ENCODE measurements around the gene C5orf52. TPM values are rescaled to one million over a fixed set of nuclear protein-coding genes. Genes with fewer than 3 reads are reported as not detected.
"Not testable (repeated sequence)": the region's sequence is repeated elsewhere in the genome, so short reads cannot be mapped to it uniquely, and the experiment has no call there.

C5orf52 gene
- total RNA-seq, 1 experiment from 2014 or later = not detected

GRCh38 chr5:157710431-157710830 lies 39.1 kb downstream of the C5orf52 start:
- in situ Hi-C loops (cut with HindIII; ENCODE audit: low pct_unique_long_range_greater_than_20kb, low sequenced_read_pairs) = no loop called here
- DNase-seq (ENCODE audit: low read depth, low spot score) = no peak

- no peak for DNase-seq (ENCODE audit: low read depth, low spot score)
- in situ Hi-C loops (cut with HindIII; ENCODE audit: low pct_unique_long_range_greater_than_20kb, low sequenced_read_pairs) = no loop called here
Observed at GRCh38 chr5:157710882-157711281, 39.5 kb downstream of the C5orf52 start.

- DNase-seq (ENCODE audit: low read depth, low spot score) = no peak
- in situ Hi-C loops (cut with HindIII; ENCODE audit: low pct_unique_long_range_greater_than_20kb, low sequenced_read_pairs) = no loop called here
Observed at GRCh38 chr5:157713830-157714595, 42.7 kb downstream of the C5orf52 start.

GRCh38 chr5:157714596-157714864 lies 43.2 kb downstream of the C5orf52 start:
- in situ Hi-C loops (cut with HindIII; ENCODE audit: low pct_unique_long_range_greater_than_20kb, low sequenced_read_pairs) = no loop called here
- DNase-seq (ENCODE audit: low read depth, low spot score) = no peak

GRCh38 chr5:157718519-157718918 lies 47.2 kb downstream of the C5orf52 start:
- in situ Hi-C loops (cut with HindIII; ENCODE audit: low pct_unique_long_range_greater_than_20kb, low sequenced_read_pairs) = no loop called here
- DNase-seq (ENCODE audit: low read depth, low spot score) = peak; percentile 67

GRCh38 chr5:157719245-157719644 lies 47.9 kb downstream of the C5orf52 start:
- DNase-seq (ENCODE audit: low read depth, low spot score) = no peak
- in situ Hi-C loops (cut with HindIII; ENCODE audit: low pct_unique_long_range_greater_than_20kb, low sequenced_read_pairs) = no loop called here

GRCh38 chr5:157721159-157721558 lies 49.8 kb downstream of the C5orf52 start:
- DNase-seq (ENCODE audit: low read depth, low spot score) = no peak
- in situ Hi-C loops (cut with HindIII; ENCODE audit: low pct_unique_long_range_greater_than_20kb, low sequenced_read_pairs) = no loop called here

- in situ Hi-C loops (cut with HindIII; ENCODE audit: low pct_unique_long_range_greater_than_20kb, low sequenced_read_pairs); DNase-seq (ENCODE audit: low read depth, low spot score): not testable (repeated sequence)
Observed at GRCh38 chr5:157722895-157723294, 51.6 kb downstream of the C5orf52 start.

- in situ Hi-C loops (cut with HindIII; ENCODE audit: low pct_unique_long_range_greater_than_20kb, low sequenced_read_pairs); DNase-seq (ENCODE audit: low read depth, low spot score): not testable (repeated sequence)
Observed at GRCh38 chr5:157726607-157727006, 55.3 kb downstream of the C5orf52 start.

- in situ Hi-C loops (cut with HindIII; ENCODE audit: low pct_unique_long_range_greater_than_20kb, low sequenced_read_pairs); DNase-seq (ENCODE audit: low read depth, low spot score): not testable (repeated sequence)
Observed at GRCh38 chr5:157727858-157728257, 56.5 kb downstream of the C5orf52 start.

Other genes starting within 250 kb of the C5orf52 start
- 0.67 TPM in 1 of 2 replicates, not detected in the other for gene NIPAL4, start 211.3 kb upstream of the C5orf52 start, total RNA-seq (2014; rRNA removed; shearing (Covaris generic))
- 1.4 and 2.6 TPM in 2 replicates for gene ADAM19, start 95.8 kb upstream of the C5orf52 start, total RNA-seq (2014; rRNA removed; shearing (Covaris generic))
- not detected in 2 replicates for gene SOX30, start 19.1 kb upstream of the C5orf52 start, total RNA-seq (2014; rRNA removed; shearing (Covaris generic))
- 20.8 and 22.5 TPM in 2 replicates for gene THG1L, start 59.9 kb downstream of the C5orf52 start, total RNA-seq (2014; rRNA removed; shearing (Covaris generic))
- gene LSM11, start 72.2 kb downstream of the C5orf52 start, total RNA-seq (2014; rRNA removed; shearing (Covaris generic)) = 2.2 and 2.5 TPM in 2 replicates
- gene CLINT1, start 187.6 kb downstream of the C5orf52 start, total RNA-seq (2014; rRNA removed; shearing (Covaris generic)) = 48.3 and 49.3 TPM in 2 replicates